Adrenal gland (tissue), 5 donors: ENCODE measurements around the gene MSLN.

Experiments used
- CTCF ChIP-seq, 6 experiments: fragments of 450-650 bp in 4 of 6; fragments of 200-600 bp in 2 of 6; sonication (generic) in 1 of 6; IDR thresholded peaks; 1 replicate in 5 of 6; 2 replicates in 1 of 6; pipeline versions ENCODE4 v1.5.1 to v1.8.0; 2016 to 2021; ENCODE audit warnings: antibody characterized with exemption in 6 of 6, mild to moderate bottlenecking in 2 of 6, moderate library complexity in 1 of 6
- POLR2A ChIP-seq, 2 donors: fragments of 450-650 bp; IDR thresholded peaks; one replicate each; pipeline ENCODE4 v1.6.1; 2017; ENCODE audit warnings: antibody characterized with exemption in 2 of 2, mild to moderate bottlenecking in 2 of 2, moderate library complexity in 1 of 2
- donor health status: DM: no; HTN: no; CAD: no.

- TF ChIP-seq CTCF (IDR thresholded peaks at IDR 0.05), result no peak
- no peak for TF ChIP-seq POLR2A (IDR thresholded peaks at IDR 0.05)
Observed at GRCh38 chr16:729768-730665, 30.5 kb upstream of the MSLN start.
